Astrocyte of the cerebellum (primary cell): ENCODE results near the gene CLSTN2.

Experiments
- DNase-seq: peaks from one replicate; pipeline ENCODE4 v3.0.0-alpha.2; 2011; ENCODE audit warnings: low read depth
- H3K4me3 ChIP-seq: 2 replicates; pipeline ENCODE4 v1.5.1; 2011; ENCODE audit warnings: mild to moderate bottlenecking, low read depth, low read length, moderate library complexity
- in situ Hi-C: cut with HindIII; loops from 2 replicates; pipeline ENCODE4 v1.10.0; 2017; ENCODE audit warnings: low sequenced_read_pairs
- TF ChIP-seq, protein P1 (sequence below): IDR thresholded peaks from 2 replicates; pipeline ENCODE4 v1.5.1; 2012; ENCODE audit warnings: low read length, low read depth, moderate library complexity, mild to moderate bottlenecking; ENCODE audit errors: missing control alignments

The CLSTN2 gene

DNA sequence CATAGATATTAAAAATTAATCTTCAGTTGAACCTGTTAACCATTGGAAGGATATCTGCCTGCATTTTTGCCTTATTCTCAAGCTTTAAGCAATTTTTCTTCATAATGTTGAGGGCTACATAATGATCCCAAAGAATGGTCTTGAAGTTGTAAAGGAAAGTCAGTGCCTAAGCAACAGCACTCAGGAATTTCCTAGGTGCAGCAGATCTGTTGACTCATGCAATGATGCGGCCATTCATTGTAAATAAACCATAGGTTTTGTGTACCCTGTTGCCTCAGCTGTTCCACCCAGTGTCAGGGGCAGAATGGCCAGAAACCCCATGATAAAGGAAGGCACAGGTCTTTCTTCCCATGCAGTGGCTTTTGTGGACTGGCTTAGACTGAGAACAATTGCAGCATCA lies 664.5 kb downstream of the CLSTN2 start:
- in situ Hi-C loops, result no loop called here
- TF ChIP-seq, protein P1, sequence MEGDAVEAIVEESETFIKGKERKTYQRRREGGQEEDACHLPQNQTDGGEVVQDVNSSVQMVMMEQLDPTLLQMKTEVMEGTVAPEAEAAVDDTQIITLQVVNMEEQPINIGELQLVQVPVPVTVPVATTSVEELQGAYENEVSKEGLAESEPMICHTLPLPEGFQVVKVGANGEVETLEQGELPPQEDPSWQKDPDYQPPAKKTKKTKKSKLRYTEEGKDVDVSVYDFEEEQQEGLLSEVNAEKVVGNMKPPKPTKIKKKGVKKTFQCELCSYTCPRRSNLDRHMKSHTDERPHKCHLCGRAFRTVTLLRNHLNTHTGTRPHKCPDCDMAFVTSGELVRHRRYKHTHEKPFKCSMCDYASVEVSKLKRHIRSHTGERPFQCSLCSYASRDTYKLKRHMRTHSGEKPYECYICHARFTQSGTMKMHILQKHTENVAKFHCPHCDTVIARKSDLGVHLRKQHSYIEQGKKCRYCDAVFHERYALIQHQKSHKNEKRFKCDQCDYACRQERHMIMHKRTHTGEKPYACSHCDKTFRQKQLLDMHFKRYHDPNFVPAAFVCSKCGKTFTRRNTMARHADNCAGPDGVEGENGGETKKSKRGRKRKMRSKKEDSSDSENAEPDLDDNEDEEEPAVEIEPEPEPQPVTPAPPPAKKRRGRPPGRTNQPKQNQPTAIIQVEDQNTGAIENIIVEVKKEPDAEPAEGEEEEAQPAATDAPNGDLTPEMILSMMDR, result no peak
- no peak overlapping the region for H3K4me3 ChIP-seq
- no peak for DNase-seq

DNA sequence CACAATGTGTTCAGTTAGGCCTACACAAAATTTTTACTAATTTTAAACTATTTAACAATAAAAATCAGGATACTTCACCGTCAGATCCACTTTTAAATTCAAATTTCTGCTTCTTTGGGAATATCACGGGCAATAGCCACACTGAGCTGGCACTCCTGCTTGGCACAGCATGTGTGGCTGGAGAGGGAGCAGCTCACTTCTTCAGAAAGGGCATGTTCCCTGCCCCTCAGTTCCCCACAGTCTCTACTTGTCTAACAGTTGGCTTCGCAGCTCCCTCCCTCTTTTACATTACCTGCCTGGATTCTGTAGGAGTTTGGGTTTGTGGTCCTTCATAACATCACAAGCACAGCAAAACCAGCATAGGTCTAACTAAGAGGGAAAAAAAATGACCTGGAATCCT lies 666.9 kb downstream of the CLSTN2 start:
- TF ChIP-seq, protein P1, result no peak
- H3K4me3 ChIP-seq, result no peak overlapping the region
- in situ Hi-C loops, result no loop called here
- no peak for DNase-seq

DNA sequence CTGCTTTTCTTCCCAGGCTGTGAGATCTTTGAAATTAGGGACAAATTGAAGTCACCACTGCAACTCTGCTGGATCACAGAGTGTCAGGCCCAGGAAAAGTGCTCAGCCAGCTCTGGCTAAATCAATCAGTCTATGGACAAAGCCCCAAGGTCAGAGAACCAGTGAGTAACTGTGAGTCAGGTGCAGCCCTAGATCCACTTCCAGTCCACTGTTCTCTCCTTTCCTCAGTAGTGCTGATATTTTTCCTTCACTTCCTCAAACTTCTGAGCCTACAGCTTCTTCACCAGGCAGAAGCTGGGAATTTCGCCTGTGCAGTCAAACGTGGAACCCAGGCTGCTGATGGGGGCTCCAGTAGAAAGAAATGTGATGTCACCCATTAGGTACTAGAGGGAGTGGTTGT lies 667.8 kb downstream of the CLSTN2 start:
- DNase-seq, result no peak
- H3K4me3 ChIP-seq, result no peak overlapping the region
- in situ Hi-C loops, result no loop called here
- TF ChIP-seq, protein P1, result no peak

DNA sequence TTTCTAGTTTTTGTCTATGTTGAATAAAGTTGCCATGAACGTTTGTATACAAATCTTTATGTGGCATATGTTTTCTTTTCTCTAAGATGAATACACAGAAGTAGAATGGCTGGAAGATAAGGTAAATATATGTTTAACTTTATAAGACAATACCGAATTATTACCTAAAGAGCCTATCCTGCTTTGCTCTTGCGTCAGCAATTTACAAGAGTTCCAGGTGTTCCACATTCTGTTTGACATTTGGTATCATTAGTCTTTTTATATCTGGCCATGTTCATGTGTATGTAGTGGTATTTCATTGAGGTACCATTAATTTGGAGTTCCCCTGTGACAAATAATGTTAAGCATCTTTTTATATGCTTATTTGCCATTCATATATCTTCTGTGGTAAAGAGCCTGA lies 668.8 kb downstream of the CLSTN2 start:
- H3K4me3 ChIP-seq, result no peak overlapping the region
- TF ChIP-seq, protein P1, result no peak
- no peak for DNase-seq
- in situ Hi-C loops, result no loop called here

DNA sequence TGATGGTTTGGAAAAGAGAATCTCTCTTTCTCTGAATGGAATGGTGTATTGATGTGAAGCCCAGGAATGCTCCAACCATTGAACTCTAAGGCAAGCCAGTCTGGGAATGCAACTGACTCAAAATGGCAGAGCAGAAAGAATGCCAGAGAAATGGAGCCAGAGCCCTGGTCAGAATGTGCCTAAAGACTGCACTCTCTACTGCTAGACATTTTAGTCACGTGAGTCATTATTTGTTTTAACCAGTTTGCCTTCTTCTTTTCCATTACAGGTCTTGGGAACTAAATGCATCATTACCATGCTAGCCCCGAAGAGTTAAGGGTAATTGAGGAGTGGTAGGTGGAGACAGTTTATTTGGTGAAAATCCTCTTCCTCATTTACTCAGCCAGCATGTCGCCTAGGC lies 675.6 kb downstream of the CLSTN2 start:
- DNase-seq, result no peak
- TF ChIP-seq, protein P1, result no peak
- in situ Hi-C loops, result no loop called here
- H3K4me3 ChIP-seq, result no peak overlapping the region

DNA sequence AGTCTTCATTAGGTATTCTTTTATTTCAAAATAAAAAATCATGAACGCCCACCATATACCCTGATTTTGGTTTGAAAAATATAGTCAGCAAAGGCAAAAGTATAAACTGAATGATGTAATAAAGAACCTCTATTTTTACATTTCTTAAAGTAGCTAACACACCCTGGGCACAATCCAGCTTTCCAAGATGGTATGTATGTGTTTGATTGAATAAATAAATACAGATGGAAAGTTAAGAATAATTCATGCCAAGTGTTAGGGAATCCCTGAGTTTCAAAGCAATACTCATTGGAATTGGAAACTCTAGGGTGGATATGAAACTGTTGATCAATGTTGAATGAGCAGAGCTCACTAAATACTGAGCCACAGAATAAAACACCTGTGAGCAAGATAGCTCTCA lies 679.0 kb downstream of the CLSTN2 start:
- TF ChIP-seq, protein P1, result no peak
- no peak for DNase-seq
- H3K4me3 ChIP-seq, result no peak overlapping the region
- in situ Hi-C loops, result no loop called here

DNA sequence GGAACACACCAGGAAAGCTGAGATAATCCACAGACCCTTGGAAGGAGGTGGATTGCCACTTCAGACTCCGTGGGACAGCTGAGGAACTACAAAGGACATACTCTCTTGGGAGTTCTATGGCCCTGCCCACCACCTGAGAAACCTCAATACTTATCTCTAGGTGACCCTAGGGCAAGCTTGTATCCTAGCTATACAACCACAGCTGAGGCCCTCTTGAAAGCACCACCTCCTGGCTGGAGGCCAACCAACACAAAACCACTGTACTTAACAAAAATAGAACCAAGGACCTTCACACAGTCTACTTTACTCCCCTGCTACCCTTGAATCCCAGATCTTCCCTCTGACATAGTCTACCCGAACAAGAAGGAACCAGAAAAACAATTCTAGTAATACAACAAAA lies 682.1 kb downstream of the CLSTN2 start:
- H3K4me3 ChIP-seq, result no peak overlapping the region
- in situ Hi-C loops, result no loop called here
- TF ChIP-seq, protein P1, result no peak
- no peak for DNase-seq
